M059J (cell line): Measurements from ENCODE around the gene CTNNA3. TPM values are rescaled to one million over a fixed set of nuclear protein-coding genes. Genes with fewer than 3 reads are reported as not detected.

ENCODE experiments used
- DNase-seq: peaks from one replicate; pipeline ENCODE4 v3.0.0-alpha.2; 2012; ENCODE audit warnings: low read depth
- total RNA-seq: library from RNA; depleted of rRNA; stranded (reverse); fragments of >200 nt; shearing (Covaris generic); gene quantifications from 2 replicates; pipeline ENCODE4 v1.2.3, GENCODE V29; 2014

The CTNNA3 gene
- total RNA-seq, 1 experiment from 2014 or later: 0.02 TPM

- DNase-seq: no peak
These were observed 30.5 kb downstream of the CTNNA3 start for GRCh38 chr10:67665491-67665890.

- no peak for DNase-seq
These were observed 31.1 kb downstream of the CTNNA3 start for GRCh38 chr10:67664942-67665341.

- DNase-seq: no peak
These were observed 32.4 kb downstream of the CTNNA3 start for GRCh38 chr10:67663449-67664087.

- no peak for DNase-seq
These were observed 33.6 kb downstream of the CTNNA3 start for GRCh38 chr10:67662415-67662814.

- DNase-seq: no peak
These were observed 36.5 kb downstream of the CTNNA3 start for GRCh38 chr10:67659497-67659896.

GRCh38 chr10:67657775-67658174 lies 38.2 kb downstream of the CTNNA3 start:
- DNase-seq: no peak

GRCh38 chr10:67650558-67650957 lies 45.4 kb downstream of the CTNNA3 start:
- no peak for DNase-seq

GRCh38 chr10:67648613-67649229 lies 47.3 kb downstream of the CTNNA3 start:
- no peak for DNase-seq

GRCh38 chr10:67630904-67631303 lies 65.1 kb downstream of the CTNNA3 start:
- no peak for DNase-seq

- peak; percentile 4 for DNase-seq
These were observed 66.5 kb downstream of the CTNNA3 start for GRCh38 chr10:67629461-67629971.

GRCh38 chr10:67622984-67623383 lies 73.0 kb downstream of the CTNNA3 start:
- DNase-seq: no peak

- DNase-seq: no peak
These were observed 73.5 kb downstream of the CTNNA3 start for GRCh38 chr10:67622511-67622910.

- DNase-seq: no peak
These were observed 74.2 kb downstream of the CTNNA3 start for GRCh38 chr10:67621834-67622233.

- DNase-seq: no peak
These were observed 77.9 kb downstream of the CTNNA3 start for GRCh38 chr10:67618116-67618515.

- DNase-seq: peak; percentile 56
These were observed 83.1 kb downstream of the CTNNA3 start for GRCh38 chr10:67612577-67613537.

- no peak for DNase-seq
These were observed 83.8 kb downstream of the CTNNA3 start for GRCh38 chr10:67612176-67612575.

GRCh38 chr10:67609996-67610793 lies 85.8 kb downstream of the CTNNA3 start:
- no peak for DNase-seq

GRCh38 chr10:67608001-67608400 lies 88.0 kb downstream of the CTNNA3 start:
- DNase-seq: no peak

GRCh38 chr10:67607472-67607871 lies 88.5 kb downstream of the CTNNA3 start:
- no peak for DNase-seq

- peak; percentile 46 for DNase-seq
These were observed 89.4 kb downstream of the CTNNA3 start for GRCh38 chr10:67606572-67606971.

- DNase-seq: no peak
These were observed 92.3 kb downstream of the CTNNA3 start for GRCh38 chr10:67603701-67604100.
